SU-DHL-6 (cell line): ENCODE data around the gene KCNK15.

Experiments used
- CTCF ChIP-seq: fragments of 200-600 bp; sonication (generic); IDR thresholded peaks from one replicate; pipeline ENCODE4 v1.5.1; 2017; ENCODE audit warnings: antibody characterized with exemption, mild to moderate bottlenecking, low read length, moderate library complexity; ENCODE audit not compliant: insufficient read depth, poor library complexity, severe bottlenecking
- EZH2phosphoT487 ChIP-seq: fragments of 200-600 bp; sonication (generic), shearing (Covaris generic); conservative IDR thresholded peaks from 2 replicates; pipeline ENCODE4 v1.6.1; 2018; ENCODE audit warnings: mild to moderate bottlenecking, antibody characterized with exemption, low read length, moderate library complexity, mixed read lengths

GRCh38 chr20:44733341-44734069 lies 12.2 kb upstream of the KCNK15 start:
- peak; percentile 57 for TF ChIP-seq CTCF
- no peak for TF ChIP-seq EZH2phosphoT487
